Muscle layer of duodenum (tissue), 2 donors: ENCODE measurements around the gene GRB2.
"Not testable (repeated sequence)": the region's sequence is repeated elsewhere in the genome, so short reads cannot be mapped to it uniquely, and the experiment has no call there.

Source experiments
- H3K27ac ChIP-seq: one replicate; pipeline ENCODE4 v1.7.0; 2013; ENCODE audit warnings: mild to moderate bottlenecking, low read length
- H3K27me3 ChIP-seq: one replicate; pipeline ENCODE4 v1.7.0; 2013; ENCODE audit warnings: low read depth, mild to moderate bottlenecking, control low read depth, low read length
- H3K36me3 ChIP-seq, 2 donors: one replicate each; pipeline ENCODE4 v1.7.0; 2013; ENCODE audit warnings: low read length in 2 of 2, control low read depth in 1 of 2, mild to moderate bottlenecking in 1 of 2; ENCODE audit not compliant: insufficient read depth in 2 of 2, control insufficient read depth in 1 of 2
- H3K4me1 ChIP-seq, 2 donors: one replicate each; pipeline ENCODE4 v1.7.0; 2013; ENCODE audit warnings: low read length in 2 of 2, mild to moderate bottlenecking in 2 of 2, control low read depth in 1 of 2, moderate library complexity in 1 of 2; ENCODE audit not compliant: insufficient read depth in 2 of 2, control insufficient read depth in 1 of 2
- H3K4me3 ChIP-seq, 2 donors: one replicate each; pipeline ENCODE4 v1.7.0; 2013; ENCODE audit warnings: low read length in 2 of 2, low read depth in 1 of 2, mild to moderate bottlenecking in 1 of 2
- H3K9me3 ChIP-seq, 2 donors: one replicate each; pipeline ENCODE4 v1.7.0; 2013; ENCODE audit warnings: low read length in 2 of 2, control low read depth in 1 of 2, mild to moderate bottlenecking in 1 of 2; ENCODE audit not compliant: control insufficient read depth in 1 of 2
- donor health status: healthy.

Gene GRB2

GRCh38 chr17:75346906-75347305 is 58.6 kb downstream of the GRB2 start:
- no peaks in the 10 kb centered on the region for H3K27me3 ChIP-seq
- no peak overlapping the region for H3K4me3 ChIP-seq
- no peaks in the 10 kb centered on the region for H3K9me3 ChIP-seq
- H3K27ac ChIP-seq = no peak overlapping the region
- H3K36me3 ChIP-seq = no peaks in the 10 kb centered on the region
- H3K4me1 ChIP-seq = peaks cover 5 to 34% of the 10 kb centered on the region in 2 donors

DNA sequence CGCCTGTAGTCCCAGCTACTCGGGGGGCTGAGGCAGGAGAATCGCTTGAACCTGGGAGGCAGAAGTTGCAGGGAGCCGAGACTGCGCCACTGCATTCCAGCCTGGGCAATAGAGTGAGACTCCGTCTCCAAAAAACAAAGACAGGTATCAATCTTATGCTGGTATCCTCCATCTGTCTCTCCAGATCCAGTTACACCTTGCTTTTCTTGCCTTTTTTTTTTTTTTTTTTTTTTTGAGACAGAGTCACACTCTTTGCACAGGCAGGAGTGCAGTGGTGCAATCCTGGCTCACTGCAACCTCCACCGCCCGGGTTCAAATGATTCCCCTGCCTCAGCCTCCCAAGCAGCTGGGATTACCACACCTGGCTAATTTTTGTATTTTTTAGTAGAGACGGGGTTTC is 59.1 kb downstream of the GRB2 start:
- H3K4me1 ChIP-seq = peaks cover 5 to 32% of the 10 kb centered on the region in 2 donors

GRCh38 chr17:75345514-75346167 is 59.8 kb downstream of the GRB2 start:
- no peak overlapping the region for H3K4me3 ChIP-seq
- H3K27me3 ChIP-seq = no peaks in the 10 kb centered on the region
- no peaks in the 10 kb centered on the region for H3K36me3 ChIP-seq
- peaks cover 5 to 32% of the 10 kb centered on the region in 2 donors for H3K4me1 ChIP-seq
- H3K27ac ChIP-seq = no peak overlapping the region
- no peaks in the 10 kb centered on the region for H3K9me3 ChIP-seq

More for the DNA sequence above, 59.1 kb downstream of the GRB2 start:
- not testable (repeated sequence) for H3K27me3 ChIP-seq, H3K36me3 ChIP-seq, H3K9me3 ChIP-seq, H3K4me3 ChIP-seq, H3K27ac ChIP-seq

GRCh38 chr17:75344666-75345065 is 60.8 kb downstream of the GRB2 start:
- H3K4me3 ChIP-seq = no peak overlapping the region
- no peaks in the 10 kb centered on the region for H3K9me3 ChIP-seq
- H3K36me3 ChIP-seq = no peaks in the 10 kb centered on the region
- H3K27me3 ChIP-seq = no peaks in the 10 kb centered on the region
- no peak overlapping the region for H3K27ac ChIP-seq
- H3K4me1 ChIP-seq = peaks cover 5 to 28% of the 10 kb centered on the region in 2 donors

GRCh38 chr17:75342996-75343395 is 62.5 kb downstream of the GRB2 start:
- Histone ChIP-seq H3K27ac (no peak overlapping the region), H3K9me3 (no peaks in the 10 kb centered on the region), H3K4me1 (peaks cover 5 to 25% of the 10 kb centered on the region in 2 donors), H3K27me3 (no peaks in the 10 kb centered on the region), H3K36me3 (no peaks in the 10 kb centered on the region), H3K4me3 (no peak overlapping the region)

- Histone ChIP-seq H3K4me1 (peaks cover 3 to 19% of the 10 kb centered on the region in 2 donors), H3K27ac (no peak overlapping the region), H3K9me3 (no peaks in the 10 kb centered on the region)
Observed at GRCh38 chr17:75341784-75342486, 63.5 kb downstream of the GRB2 start.

DNA sequence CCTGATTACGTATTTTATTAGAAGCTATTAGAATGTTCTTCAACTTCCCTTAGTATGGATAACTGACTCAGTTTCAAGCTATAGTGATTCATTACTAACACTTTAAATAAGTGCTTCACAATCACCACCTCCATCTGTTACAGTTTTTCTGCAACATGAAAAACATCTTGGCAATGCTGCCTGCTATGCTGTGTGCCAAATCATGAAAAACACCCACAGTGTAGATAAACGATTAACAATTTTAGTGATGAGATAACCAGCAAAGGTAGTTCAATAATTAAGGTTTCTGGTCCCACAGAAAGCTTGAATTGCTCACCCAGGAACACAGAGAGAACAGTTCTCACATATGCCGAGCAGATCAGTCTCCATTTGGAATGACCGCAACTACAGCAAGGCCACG is 64.8 kb downstream of the GRB2 start:
- no peak overlapping the region for H3K4me3 ChIP-seq
- no peaks in the 10 kb centered on the region for H3K27me3 ChIP-seq
- H3K36me3 ChIP-seq = no peaks in the 10 kb centered on the region
- no peak overlapping the region for H3K27ac ChIP-seq
- peaks cover 0 to 19% of the 10 kb centered on the region in 2 donors for H3K4me1 ChIP-seq
- H3K9me3 ChIP-seq = no peaks in the 10 kb centered on the region

More at GRCh38 chr17:75341784-75342486, 63.5 kb downstream of the GRB2 start:
- Histone ChIP-seq H3K36me3 (no peaks in the 10 kb centered on the region), H3K4me3 (no peak overlapping the region), H3K27me3 (no peaks in the 10 kb centered on the region)

GRCh38 chr17:75339971-75340370 is 65.5 kb downstream of the GRB2 start:
- Histone ChIP-seq H3K36me3 (no peaks in the 10 kb centered on the region), H3K27ac (no peak overlapping the region), H3K4me3 (no peak overlapping the region), H3K9me3 (no peaks in the 10 kb centered on the region), H3K27me3 (no peaks in the 10 kb centered on the region), H3K4me1 (peaks cover 0 to 19% of the 10 kb centered on the region in 2 donors)

- Histone ChIP-seq H3K27ac (no peak overlapping the region), H3K4me3 (no peak overlapping the region), H3K9me3 (no peaks in the 10 kb centered on the region), H3K4me1 (peaks cover 0 to 13% of the 10 kb centered on the region in 2 donors), H3K36me3 (no peaks in the 10 kb centered on the region), H3K27me3 (no peaks in the 10 kb centered on the region)
Observed at GRCh38 chr17:75338335-75338734, 67.1 kb downstream of the GRB2 start.

- no peaks in the 10 kb centered on the region for H3K27me3 ChIP-seq
- H3K4me3 ChIP-seq = no peak overlapping the region
- H3K4me1 ChIP-seq = no peaks in the 10 kb centered on the region
Observed at GRCh38 chr17:75335315-75335714, 70.2 kb downstream of the GRB2 start.

DNA sequence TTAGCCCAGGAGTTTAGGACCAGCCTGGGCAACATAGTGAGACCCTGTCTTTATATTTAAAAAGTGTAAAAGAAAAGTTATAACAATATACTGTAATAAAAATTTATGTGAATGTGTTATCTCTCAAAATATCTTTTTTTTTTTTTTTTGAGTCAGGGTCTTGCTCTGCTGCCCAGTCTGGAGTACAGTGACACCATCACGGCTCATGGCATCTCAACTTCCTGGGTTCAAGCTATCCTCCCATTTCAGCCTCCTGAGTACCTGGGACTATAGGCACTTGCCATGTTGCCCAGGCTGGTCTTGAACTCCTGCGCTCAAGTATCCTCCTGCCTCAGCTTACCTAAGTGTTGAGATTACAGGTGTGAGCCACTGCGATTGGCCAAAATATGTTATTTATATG is 70.8 kb downstream of the GRB2 start:
- Histone ChIP-seq H3K4me3 (no peak overlapping the region), H3K9me3 (no peaks in the 10 kb centered on the region), H3K27me3 (no peaks in the 10 kb centered on the region), H3K4me1 (no peaks in the 10 kb centered on the region), H3K36me3 (peaks cover 7% of the 10 kb centered on the region in 2 donors), H3K27ac (no peak overlapping the region)

More at GRCh38 chr17:75335315-75335714, 70.2 kb downstream of the GRB2 start:
- H3K36me3 ChIP-seq = peaks cover 7% of the 10 kb centered on the region in 2 donors
- no peak overlapping the region for H3K27ac ChIP-seq
- no peaks in the 10 kb centered on the region for H3K9me3 ChIP-seq
